Measurements from ENCODE around the gene AMH. TPM values are rescaled to one million over a fixed set of nuclear protein-coding genes. Genes with fewer than 3 reads are reported as not detected.

The AMH gene
- total RNA-seq, 4 donors from 2014 or later: 0.33 to 4.2 TPM; not detected in 2

- TF ChIP-seq POLR2A (IDR thresholded peaks at IDR 0.05) (no peak), CTCF (IDR thresholded peaks at IDR 0.05) (no peak)
- WGBS, 2 donors: 81% methylated on average over 8 to 14 of the region's 21 CpGs
- peaks cover 28 to 39% of the 10 kb centered on the region in 2 donors for H3K36me3 ChIP-seq
- no peak overlapping the region for H3K4me3 ChIP-seq (replicated peaks in 1 of 3)
- no peak overlapping the region for H3K27ac ChIP-seq
- H3K27me3 ChIP-seq: no peaks in the 10 kb centered on the region
- intact Hi-C loops (cut with DNase I): loop anchor here (5.0 kb wide), 1 partner anchor 69 kb away; the partner anchor contains the start of gene DOT1L
- DNase-seq: no peak
- H3K9me3 ChIP-seq: no peaks in the 10 kb centered on the region
- H3K4me1 ChIP-seq: peaks cover 6 to 21% of the 10 kb centered on the region in 2 donors
Measured at GRCh38 chr19:2231621-2232221, 17.4 kb upstream of the AMH start.

GRCh38 chr19:2232286-2233151 is 16.6 kb upstream of the AMH start:
- no peak for DNase-seq
- intact Hi-C loops (cut with DNase I): loop anchor here (5.0 kb wide), 1 partner anchor 70 kb away; the partner anchor contains the start of gene DOT1L
- 94% methylated on average over 25 to 28 of the region's 30 CpGs for WGBS, 2 donors
- TF ChIP-seq CTCF (IDR thresholded peaks at IDR 0.05): no peak
- no peak for TF ChIP-seq POLR2A (IDR thresholded peaks at IDR 0.05)
- Histone ChIP-seq H3K4me1 (peaks cover 12 to 23% of the 10 kb centered on the region in 2 donors), H3K27me3 (no peaks in the 10 kb centered on the region), H3K36me3 (peaks cover 28 to 31% of the 10 kb centered on the region in 2 donors), H3K9me3 (no peaks in the 10 kb centered on the region), H3K27ac (no peak overlapping the region), H3K4me3 (replicated peaks in 1 of 3) (no peak overlapping the region)

- Histone ChIP-seq H3K9me3 (no peaks in the 10 kb centered on the region), H3K27me3 (no peaks in the 10 kb centered on the region), H3K4me3 (replicated peaks in 1 of 3) (no peak overlapping the region), H3K4me1 (peaks cover 24 to 36% of the 10 kb centered on the region in 2 donors), H3K27ac (peak overlapping the region in 1 of 3 donors; percentile 8), H3K36me3 (peaks cover 21 to 25% of the 10 kb centered on the region in 2 donors)
- TF ChIP-seq CTCF (IDR thresholded peaks at IDR 0.05): no peak
- no peak for TF ChIP-seq POLR2A (IDR thresholded peaks at IDR 0.05)
- no peak for DNase-seq
- WGBS, 2 donors: 77 to 91% methylated on average over 19 to 23 of the region's 25 CpGs
- intact Hi-C loops (cut with DNase I): loop anchor here (5.0 kb wide), 1 partner anchor 71 kb away; the partner anchor contains the start of gene DOT1L
Measured at GRCh38 chr19:2233601-2234280, 15.4 kb upstream of the AMH start.

DNA sequence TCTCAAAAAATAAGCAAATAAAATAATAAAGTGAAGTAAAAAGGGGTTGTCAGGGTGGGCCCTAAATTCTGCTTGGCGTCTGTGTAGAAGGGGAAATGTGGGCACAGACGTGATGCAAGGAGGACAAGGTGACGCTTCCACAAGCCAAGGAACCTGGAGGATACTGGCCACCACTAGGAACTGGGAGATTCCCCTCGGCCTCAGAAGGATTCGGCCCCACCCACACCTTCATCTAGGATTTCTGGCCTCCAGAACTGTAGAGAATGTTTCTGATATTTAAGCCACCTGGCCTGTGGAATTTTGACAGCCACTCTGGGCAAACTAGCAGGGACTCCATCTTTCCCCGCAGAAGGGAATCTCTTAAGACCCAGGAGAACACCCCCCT is 14.1 kb upstream of the AMH start:
- intact Hi-C loops (cut with DNase I): loop anchor here (5.0 kb wide), 2 partner anchors 73 to 97 kb away; partner anchors contain the start of gene DOT1L
- no peak for DNase-seq

More for the DNA sequence above, 14.1 kb upstream of the AMH start:
- peaks cover 14 to 20% of the 10 kb centered on the region in 2 donors for H3K36me3 ChIP-seq
- H3K4me1 ChIP-seq: peaks cover 35 to 47% of the 10 kb centered on the region in 2 donors
- no peaks in the 10 kb centered on the region for H3K27me3 ChIP-seq
- TF ChIP-seq POLR2A (IDR thresholded peaks at IDR 0.05): no peak
- TF ChIP-seq CTCF (IDR thresholded peaks at IDR 0.05): no peak
- H3K9me3 ChIP-seq: no peaks in the 10 kb centered on the region
- peak overlapping the region in 2 of 3 donors; percentile 86 to 92 for H3K4me3 ChIP-seq (replicated peaks in 1 of 3)
- peak overlapping the region; percentile 96 to 99 (median 98) for H3K27ac ChIP-seq
- 63 to 65% methylated on average over 6 of the region's 6 CpGs for WGBS, 2 donors

Measured in thyroid gland (tissue), 4 donors.